OCI-LY3 (cell line): ENCODE data around the gene SLC22A3.
"Not testable (repeated sequence)": the region's sequence is repeated elsewhere in the genome, so short reads cannot be mapped to it uniquely, and the experiment has no call there.

Source experiments
- H2AFZ ChIP-seq: fragments of 200-600, 300-600 bp; shearing (Covaris generic); 2 replicates; pipeline ENCODE4 v1.6.0; 2014; ENCODE audit warnings: antibody characterized with exemption, low read depth, low read length
- H3K27ac ChIP-seq: fragments of 200-600, 300-600 bp; sonication (generic); 2 replicates; pipeline ENCODE4 v1.5.1; 2014; ENCODE audit warnings: mild to moderate bottlenecking, low read length, moderate library complexity, mixed read lengths
- H3K27me3 ChIP-seq: fragments of 200-600, 300-600 bp; sonication (generic); 2 replicates; pipeline ENCODE4 v1.6.1; 2014; ENCODE audit warnings: low read depth, low read length, mixed read lengths
- H3K36me3 ChIP-seq: fragments of 200-600, 300-600 bp; sonication (generic); replicated peaks from 2 replicates; pipeline ENCODE3; 2014; ENCODE audit warnings: low read depth, low read length, mixed read lengths
- H3K4me1 ChIP-seq: fragments of 300-600, 200-600 bp; sonication (generic); 2 replicates; pipeline ENCODE4 v1.6.1; 2014; ENCODE audit warnings: low read length, mixed read lengths
- H3K4me2 ChIP-seq: fragments of 200-600, 300-600 bp; sonication (generic); 2 replicates; pipeline ENCODE4 v1.6.1; 2014; ENCODE audit warnings: low read length, mixed read lengths
- H3K4me3 ChIP-seq: fragments of 300-600, 200-600 bp; sonication (generic); 2 replicates; pipeline ENCODE4 v1.5.1; 2014; ENCODE audit warnings: antibody characterized with exemption, mild to moderate bottlenecking, low read length, moderate library complexity
- H3K79me2 ChIP-seq: fragments of 300-600, 200-600 bp; shearing (Covaris generic); 2 replicates; pipeline ENCODE4 v1.6.1; 2014; ENCODE audit warnings: mild to moderate bottlenecking, low read length, mixed read lengths
- H3K9ac ChIP-seq: fragments of 300-600, 200-600 bp; shearing (Covaris generic); 2 replicates; pipeline ENCODE4 v1.6.0; 2014; ENCODE audit warnings: mild to moderate bottlenecking, low read length, moderate library complexity
- H3K9me3 ChIP-seq: fragments of 200-600, 300-600 bp; shearing (Covaris generic); 2 replicates; pipeline ENCODE4 v1.6.1; 2014; ENCODE audit warnings: low read length, mixed read lengths; ENCODE audit not compliant: insufficient read depth
- H4K20me1 ChIP-seq: fragments of 200-600, 300-600 bp; sonication (generic); 2 replicates; pipeline ENCODE4 v1.6.1; 2016; ENCODE audit warnings: low read length, mixed read lengths; ENCODE audit not compliant: insufficient read depth
- CTCF ChIP-seq: fragments of 200-600, 300-600 bp; sonication (generic); IDR thresholded peaks from 2 replicates; pipeline ENCODE4 v1.5.1; 2014; ENCODE audit warnings: antibody characterized with exemption, low read length, low read depth
- EZH2phosphoT487 ChIP-seq: fragments of 200-600 bp; shearing (Covaris generic); IDR thresholded peaks from 2 replicates; pipeline ENCODE4 v1.6.1; 2018; ENCODE audit warnings: antibody characterized with exemption, mixed run types, low read depth

The SLC22A3 gene

GRCh38 chr6:160442151-160442550 is 94.0 kb downstream of the SLC22A3 start:
- Histone ChIP-seq H3K79me2 (no peaks in the 10 kb centered on the region), H3K36me3 (no peaks in the 10 kb centered on the region), H3K9me3 (no peaks in the 10 kb centered on the region), H3K9ac (no peak overlapping the region), H3K27ac (no peak overlapping the region), H3K4me1 (no peaks in the 10 kb centered on the region), H4K20me1 (no peaks in the 10 kb centered on the region), H3K4me3 (no peak overlapping the region), H3K27me3 (no peaks in the 10 kb centered on the region), H2AFZ (no peak overlapping the region), H3K4me2 (no peak overlapping the region)
- no peak for TF ChIP-seq EZH2phosphoT487
- no peak for TF ChIP-seq CTCF

- TF ChIP-seq CTCF (no peak), EZH2phosphoT487 (no peak)
- Histone ChIP-seq H3K36me3 (no peaks in the 10 kb centered on the region), H3K27me3 (no peaks in the 10 kb centered on the region), H3K9ac (no peak overlapping the region), H3K4me1 (no peaks in the 10 kb centered on the region), H4K20me1 (no peaks in the 10 kb centered on the region), H3K9me3 (no peaks in the 10 kb centered on the region), H3K27ac (no peak overlapping the region), H2AFZ (no peak overlapping the region), H3K4me3 (no peak overlapping the region), H3K79me2 (no peaks in the 10 kb centered on the region), H3K4me2 (no peak overlapping the region)
These were observed 97.0 kb downstream of the SLC22A3 start for GRCh38 chr6:160445130-160445529.

GRCh38 chr6:160447350-160447749 is 99.2 kb downstream of the SLC22A3 start:
- TF ChIP-seq CTCF = no peak
- TF ChIP-seq EZH2phosphoT487 = no peak
- Histone ChIP-seq H3K27me3 (no peaks in the 10 kb centered on the region), H3K9me3 (no peaks in the 10 kb centered on the region), H3K27ac (no peak overlapping the region), H2AFZ (no peak overlapping the region), H4K20me1 (no peaks in the 10 kb centered on the region), H3K9ac (no peak overlapping the region), H3K79me2 (no peaks in the 10 kb centered on the region), H3K4me3 (no peak overlapping the region), H3K4me2 (no peak overlapping the region), H3K4me1 (no peaks in the 10 kb centered on the region), H3K36me3 (no peaks in the 10 kb centered on the region)

GRCh38 chr6:160449787-160450186 is 101.6 kb downstream of the SLC22A3 start:
- not testable (repeated sequence) for H3K36me3 ChIP-seq, H3K27me3 ChIP-seq, H3K79me2 ChIP-seq, H3K4me3 ChIP-seq, H4K20me1 ChIP-seq, H3K27ac ChIP-seq, H3K4me1 ChIP-seq, H3K9me3 ChIP-seq, H3K9ac ChIP-seq, H2AFZ ChIP-seq, H3K4me2 ChIP-seq

DNA sequence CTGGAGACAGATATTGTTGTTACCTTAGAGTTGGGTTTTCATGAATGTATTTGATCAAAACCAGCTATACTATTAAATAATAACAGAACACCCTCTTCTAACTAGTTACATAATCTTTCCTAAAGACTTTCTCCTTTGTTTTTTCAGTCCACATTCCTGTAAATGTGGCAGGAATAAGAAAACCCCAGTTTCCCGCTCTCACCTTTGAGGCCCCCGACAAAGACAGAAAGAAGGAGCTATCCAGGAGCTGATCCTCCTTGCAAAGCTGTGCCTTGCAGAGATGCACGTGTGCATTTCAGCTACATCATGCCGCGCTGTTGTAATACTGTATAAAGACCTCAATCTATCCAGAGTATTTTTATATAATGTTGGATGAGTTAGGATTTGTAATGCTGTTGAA is 102.7 kb downstream of the SLC22A3 start:
- Histone ChIP-seq H3K36me3 (no peaks in the 10 kb centered on the region), H3K79me2 (no peaks in the 10 kb centered on the region), H2AFZ (no peak overlapping the region), H3K9me3 (no peaks in the 10 kb centered on the region), H3K4me1 (no peaks in the 10 kb centered on the region), H4K20me1 (no peaks in the 10 kb centered on the region), H3K27ac (no peak overlapping the region), H3K4me2 (no peak overlapping the region), H3K27me3 (no peaks in the 10 kb centered on the region), H3K4me3 (no peak overlapping the region), H3K9ac (no peak overlapping the region)
- TF ChIP-seq EZH2phosphoT487 (no peak), CTCF (no peak)
